GM18867 (cell line): ENCODE results near the gene NLE1.
"Not testable (repeated sequence)": the region's sequence is repeated elsewhere in the genome, so short reads cannot be mapped to it uniquely, and the experiment has no call there.

Experiments
- ATAC-seq: cut with Tn5 transposase; IDR thresholded peaks from one replicate; pipeline ENCODE4 v1.9.1; 2021; ENCODE audit warnings: mild to moderate bottlenecking, moderate library complexity; ENCODE audit not compliant: unreplicated experiment

The NLE1 gene

DNA sequence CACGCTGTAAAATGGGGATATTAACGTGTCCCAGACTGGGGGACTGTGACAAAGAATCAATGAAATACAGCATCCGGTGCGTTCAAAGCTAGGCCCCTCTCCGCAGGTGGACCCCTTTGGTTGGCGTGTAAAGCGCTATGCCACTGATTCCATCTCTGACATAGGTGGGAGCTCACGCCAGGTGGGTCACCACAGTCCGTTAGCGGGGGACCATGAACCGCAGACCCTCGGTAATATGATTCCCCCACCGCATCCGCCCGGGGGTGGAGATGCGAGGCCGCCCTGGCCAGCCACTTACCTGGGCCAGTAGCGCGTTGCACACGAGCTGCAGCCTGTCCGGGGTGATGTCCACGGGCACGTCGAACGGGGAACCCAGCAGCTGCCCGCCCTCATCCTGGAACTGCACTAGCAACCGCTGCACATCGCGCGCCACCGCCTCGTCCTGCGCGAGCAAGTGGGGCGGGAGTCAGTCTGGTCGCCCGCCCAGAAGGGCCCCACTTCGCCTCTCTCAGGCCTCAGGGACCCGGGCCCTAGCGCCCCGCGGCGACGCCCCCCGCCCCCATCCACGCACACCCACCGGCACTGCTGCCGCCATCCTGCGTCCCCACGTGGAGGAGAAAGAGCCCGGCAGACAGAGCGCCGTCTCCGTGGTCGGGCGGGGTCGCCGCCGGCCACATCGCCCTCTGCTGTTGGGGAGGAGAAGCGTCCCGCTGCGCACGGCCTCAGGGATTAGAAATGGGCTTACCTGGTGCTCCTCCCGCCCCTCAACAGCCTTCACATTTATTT lies at the start of gene NLE1:
Gene NLE1 (minus strand): TSS at position 623 of the 786 bp plus-strand sequence. CDS start 28 bp downstream, at position 595.
- ATAC-seq, result peak; percentile 90

DNA sequence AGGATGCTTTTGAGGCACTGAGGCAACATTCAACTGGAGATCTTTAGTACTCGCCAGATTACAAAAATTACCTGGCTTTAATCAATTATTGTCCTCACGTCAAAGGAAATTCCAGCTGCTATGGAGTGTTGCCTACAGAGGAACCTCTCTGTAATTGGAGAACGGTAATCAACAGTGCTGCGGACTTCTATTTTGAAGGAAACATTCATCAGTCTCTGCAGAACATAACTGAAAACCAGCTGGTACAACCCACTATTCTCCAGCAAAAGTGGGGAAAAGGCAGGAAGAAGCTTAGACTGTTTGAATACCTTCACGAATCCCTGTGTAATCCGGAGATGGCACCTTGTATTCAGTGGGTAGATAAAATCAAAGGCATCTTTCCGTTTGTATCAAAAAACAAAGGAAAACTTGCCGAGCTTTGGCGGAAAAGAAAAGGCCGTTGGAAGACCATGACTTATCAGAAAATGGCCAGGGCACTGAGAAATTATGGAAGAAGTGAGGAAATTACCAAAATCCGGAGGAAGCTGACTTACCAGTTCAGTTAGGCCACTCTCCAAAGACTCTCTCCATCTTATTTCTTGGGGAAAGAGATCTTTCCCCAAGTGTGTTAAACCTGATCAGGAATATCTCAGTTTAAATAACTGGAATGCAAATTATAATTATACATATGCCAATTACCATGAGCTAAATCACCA lies 49.0 kb upstream of the NLE1 start:
- no peak for ATAC-seq

DNA sequence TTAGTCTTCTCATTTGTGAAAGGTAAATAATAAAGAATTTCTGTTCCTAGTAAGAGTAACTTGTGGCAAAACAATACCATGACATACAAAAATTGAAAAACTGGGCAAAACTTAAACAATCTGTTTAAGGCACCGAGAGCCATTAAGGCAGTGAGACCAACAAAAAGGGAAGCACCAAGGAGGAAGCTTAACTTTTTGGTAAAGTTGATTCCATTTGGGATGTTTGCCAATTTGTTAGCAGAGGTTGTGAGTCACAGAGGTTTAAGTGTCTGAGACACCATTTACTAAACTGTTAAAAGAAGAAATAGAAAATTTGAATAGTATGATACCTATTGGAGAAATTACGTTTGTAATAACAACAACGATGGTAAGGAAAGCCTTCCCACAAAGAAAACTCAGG lies 47.2 kb upstream of the NLE1 start:
- ATAC-seq, result no peak

DNA sequence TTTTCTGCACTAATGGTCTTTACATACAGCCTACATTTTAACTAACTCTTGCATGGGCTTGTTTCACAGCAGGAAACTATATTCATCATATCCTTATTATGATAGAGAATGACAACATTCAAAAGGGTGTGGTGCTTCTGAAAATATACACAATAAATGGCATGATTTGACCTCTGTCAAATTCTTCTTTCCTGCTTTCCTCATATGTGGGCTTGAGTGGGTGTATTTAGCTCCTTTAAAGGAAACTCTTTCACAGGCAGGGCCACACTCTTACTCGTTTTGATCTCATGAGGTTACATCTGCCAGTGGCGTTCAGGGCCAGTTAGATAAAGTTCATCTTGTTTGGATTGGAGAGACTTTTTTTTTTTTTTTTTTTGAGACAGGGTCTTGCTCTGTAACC lies 46.0 kb upstream of the NLE1 start:
- no peak for ATAC-seq

DNA sequence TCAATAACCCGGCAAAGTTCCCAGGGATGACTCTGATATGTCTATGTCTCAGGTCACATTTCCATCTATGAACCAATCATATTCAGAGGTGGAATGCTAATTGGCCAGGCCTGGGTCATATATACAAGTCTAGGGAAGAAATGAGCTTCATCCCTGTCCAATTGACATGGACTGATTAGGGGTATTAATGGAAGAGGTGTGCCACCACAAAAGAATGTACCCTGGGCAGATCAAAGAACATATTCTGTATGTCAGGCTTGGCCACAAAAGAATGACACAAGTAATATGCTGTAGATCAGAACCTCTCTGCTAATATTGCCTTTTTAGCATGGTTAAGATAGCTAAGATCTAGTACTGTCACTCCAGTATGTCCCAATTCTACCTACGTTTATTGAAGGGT lies 45.4 kb upstream of the NLE1 start:
- no peak for ATAC-seq

DNA sequence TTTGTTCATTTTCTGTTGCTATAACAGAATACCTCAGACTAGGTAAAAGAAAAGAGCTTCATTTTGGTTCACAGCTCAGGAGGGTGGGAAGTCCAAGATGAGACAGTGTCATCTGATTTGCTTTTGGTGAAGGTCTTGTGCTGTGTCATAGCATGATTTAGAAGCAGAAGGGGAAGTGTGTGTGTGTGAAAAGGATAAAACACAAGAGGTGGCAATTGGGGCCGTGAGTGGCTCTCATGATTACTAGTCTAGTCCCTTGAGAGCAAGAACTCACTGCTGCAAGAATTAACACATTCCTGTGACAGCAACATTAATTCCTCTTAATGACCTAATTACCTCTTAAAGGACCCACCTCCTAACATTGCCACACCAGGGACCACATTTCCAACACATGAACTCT lies 43.7 kb upstream of the NLE1 start:
- no peak for ATAC-seq

DNA sequence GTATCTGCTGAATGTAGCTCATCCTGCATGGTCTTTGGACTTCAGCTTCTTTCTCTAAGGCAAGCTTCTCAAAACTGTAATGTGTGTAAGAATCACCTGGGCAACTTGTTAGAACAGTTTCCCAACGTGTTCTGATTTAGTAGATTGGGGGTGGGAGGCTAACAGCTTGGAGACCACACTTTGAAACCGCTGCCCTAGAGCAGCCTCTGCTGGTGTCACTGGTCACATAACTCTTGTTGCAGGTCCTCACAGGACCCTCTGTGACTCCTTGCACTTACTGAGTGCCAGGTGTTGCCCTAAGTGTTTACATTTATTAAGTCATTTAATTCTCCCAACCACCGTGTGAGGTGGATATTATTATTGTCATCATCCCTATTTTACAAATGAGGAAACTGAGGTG lies 42.2 kb upstream of the NLE1 start:
- ATAC-seq, result no peak

DNA sequence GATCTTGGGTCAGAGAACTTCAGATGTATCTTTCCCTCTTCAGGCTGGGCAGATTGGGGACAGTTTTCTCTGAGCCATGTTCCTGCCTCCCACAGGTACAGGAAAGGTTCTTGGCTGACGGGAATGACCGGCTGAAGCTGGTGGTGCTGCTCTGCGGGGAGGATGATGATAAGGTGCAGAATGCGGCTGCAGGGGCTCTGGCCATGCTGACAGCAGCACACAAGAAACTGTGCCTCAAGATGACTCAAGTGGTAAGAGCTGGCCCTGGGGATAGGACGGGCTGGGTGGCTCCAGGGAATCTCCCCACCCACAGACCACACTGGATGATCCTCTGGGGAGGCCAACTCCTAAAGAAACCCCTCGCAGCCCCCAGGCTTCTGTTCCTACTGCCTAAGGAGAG lies 41.2 kb upstream of the NLE1 start:
- ATAC-seq, result no peak

DNA sequence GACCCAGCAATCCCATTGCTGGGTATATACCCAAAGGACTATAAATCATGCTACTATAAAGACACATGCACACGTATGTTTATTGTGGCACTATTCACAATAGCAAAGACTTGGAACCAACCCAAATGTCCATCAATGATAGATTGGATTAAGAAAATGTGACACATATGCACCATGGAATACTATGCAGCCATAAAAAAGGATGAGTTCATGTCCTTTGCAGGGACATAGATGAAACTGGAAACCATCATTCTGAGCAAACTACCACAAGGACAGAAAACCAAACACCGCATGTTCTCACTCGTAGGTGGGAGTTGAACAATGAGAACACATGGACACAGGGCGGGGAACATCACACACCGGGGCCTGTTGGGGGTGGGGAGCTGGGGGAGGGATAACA lies 37.3 kb upstream of the NLE1 start:
- ATAC-seq, result not testable (repeated sequence)

DNA sequence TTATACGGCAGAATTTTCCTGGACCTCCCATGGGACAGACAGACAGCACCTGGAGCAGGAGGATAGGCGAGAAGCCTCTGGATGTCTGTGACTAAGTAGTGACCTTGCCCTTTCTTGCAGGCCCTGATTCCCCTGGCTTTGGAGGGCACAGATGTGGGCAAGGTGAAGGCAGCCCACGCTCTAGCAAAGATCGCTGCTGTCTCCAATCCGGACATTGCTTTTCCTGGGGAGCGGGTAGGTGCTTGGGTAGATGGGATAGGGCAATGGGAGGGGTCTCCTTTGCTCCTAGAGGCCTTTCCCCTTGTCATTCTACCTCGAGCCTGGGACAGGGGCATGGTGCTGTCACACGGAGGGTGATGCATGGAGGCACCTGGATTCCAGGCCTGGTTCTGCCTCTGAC lies 34.8 kb upstream of the NLE1 start:
- ATAC-seq, result no peak

DNA sequence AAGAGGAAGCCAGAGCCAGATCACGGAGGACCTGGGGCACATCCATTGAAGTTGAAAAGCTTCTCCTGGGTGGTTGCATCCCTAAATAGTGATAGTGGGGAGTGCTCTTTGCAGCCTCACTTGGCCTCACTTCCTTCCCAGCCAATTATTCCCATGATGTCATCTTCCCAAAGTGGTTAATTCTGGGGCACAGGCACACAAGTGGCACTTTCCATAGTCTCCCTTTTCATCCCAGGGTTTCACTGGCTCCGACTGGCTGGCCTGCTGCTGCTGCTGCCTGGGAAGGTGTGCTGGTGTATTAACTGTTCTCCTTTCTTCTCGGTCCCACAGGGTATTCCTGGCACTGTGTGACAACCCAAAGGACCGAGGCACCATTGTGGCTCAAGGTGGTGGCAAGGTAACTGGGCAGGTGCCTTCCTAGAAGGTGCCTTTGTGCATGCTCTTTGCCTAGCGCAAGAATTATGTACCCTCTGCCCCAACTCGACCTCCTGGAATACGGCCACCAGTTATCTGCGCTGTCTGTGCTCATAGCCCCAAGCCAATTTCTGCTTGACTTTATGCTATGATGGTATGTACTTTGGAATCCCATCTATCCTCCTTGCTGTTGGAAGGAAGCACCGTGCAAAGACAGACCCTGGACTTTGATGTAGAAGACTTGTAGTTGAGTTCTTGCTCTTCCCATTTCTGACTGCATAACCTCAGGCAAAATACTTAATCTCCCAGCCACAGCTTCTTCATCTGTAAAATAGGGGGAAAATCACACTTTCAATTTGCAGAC lies 33.7 kb upstream of the NLE1 start:
- ATAC-seq, result no peak

DNA sequence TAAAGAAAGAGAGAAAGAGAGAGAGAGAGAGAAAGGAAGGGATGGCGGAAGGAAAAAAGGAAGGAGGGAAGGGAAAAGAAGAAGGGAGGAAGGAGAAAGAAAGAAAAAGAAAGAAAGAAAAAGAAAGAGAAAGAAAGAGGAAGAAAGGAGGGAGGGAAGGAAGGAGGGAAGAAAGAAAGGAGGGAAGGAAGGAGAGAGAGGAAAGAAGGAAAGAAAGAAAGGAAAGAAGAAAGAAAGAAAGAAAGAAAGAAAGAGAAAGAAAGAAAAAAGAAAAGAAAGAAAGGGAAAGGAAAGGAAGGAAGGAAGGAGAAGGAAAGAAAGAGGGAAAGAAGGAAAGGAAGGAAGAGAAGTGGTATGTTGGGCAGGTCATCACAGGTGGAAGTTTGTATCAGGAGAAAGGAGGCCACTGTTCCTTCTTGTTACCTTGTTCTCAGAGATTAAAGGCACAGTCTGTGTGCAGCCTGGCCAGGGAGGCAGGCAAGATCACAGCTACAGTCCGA lies 32.8 kb upstream of the NLE1 start:
- no peak for ATAC-seq

DNA sequence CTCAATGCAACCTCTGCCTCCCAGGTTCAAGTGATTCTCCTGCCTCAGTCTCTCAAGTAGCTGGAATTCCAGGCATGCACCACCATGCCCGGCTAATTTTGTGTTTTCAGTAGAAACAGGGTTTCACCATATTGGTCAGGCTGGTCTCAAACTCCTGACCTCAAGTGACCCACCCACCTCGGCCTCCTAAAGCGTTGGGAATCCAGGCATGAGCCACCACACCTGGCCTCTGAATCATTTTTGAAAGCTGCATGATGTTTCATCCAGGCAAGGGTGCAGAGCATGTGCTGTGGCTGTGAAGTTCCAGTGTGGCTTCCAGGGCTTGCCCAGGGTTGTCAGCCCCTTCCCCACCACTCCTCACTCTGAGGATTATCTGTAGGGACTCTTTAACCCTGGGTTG lies 30.2 kb upstream of the NLE1 start:
- ATAC-seq, result not testable (repeated sequence)

DNA sequence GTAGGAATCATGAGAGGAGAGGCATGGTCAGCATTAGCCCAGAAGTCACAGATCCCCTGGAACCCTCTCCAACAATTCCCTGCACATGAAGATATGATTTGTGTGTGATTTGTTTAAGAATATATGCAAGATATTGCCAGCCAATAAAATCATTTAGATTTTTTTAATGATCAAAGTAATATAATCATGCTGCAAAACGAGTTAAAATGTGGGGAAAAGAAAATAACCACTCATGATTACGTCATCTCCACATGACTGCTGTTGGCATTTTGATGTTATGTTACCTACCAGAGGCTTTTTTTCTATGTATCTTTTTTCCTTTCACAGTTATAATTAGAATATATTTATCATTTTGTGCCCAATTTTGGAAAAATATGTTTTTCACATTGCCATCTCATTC lies 29.7 kb upstream of the NLE1 start:
- no peak for ATAC-seq

DNA sequence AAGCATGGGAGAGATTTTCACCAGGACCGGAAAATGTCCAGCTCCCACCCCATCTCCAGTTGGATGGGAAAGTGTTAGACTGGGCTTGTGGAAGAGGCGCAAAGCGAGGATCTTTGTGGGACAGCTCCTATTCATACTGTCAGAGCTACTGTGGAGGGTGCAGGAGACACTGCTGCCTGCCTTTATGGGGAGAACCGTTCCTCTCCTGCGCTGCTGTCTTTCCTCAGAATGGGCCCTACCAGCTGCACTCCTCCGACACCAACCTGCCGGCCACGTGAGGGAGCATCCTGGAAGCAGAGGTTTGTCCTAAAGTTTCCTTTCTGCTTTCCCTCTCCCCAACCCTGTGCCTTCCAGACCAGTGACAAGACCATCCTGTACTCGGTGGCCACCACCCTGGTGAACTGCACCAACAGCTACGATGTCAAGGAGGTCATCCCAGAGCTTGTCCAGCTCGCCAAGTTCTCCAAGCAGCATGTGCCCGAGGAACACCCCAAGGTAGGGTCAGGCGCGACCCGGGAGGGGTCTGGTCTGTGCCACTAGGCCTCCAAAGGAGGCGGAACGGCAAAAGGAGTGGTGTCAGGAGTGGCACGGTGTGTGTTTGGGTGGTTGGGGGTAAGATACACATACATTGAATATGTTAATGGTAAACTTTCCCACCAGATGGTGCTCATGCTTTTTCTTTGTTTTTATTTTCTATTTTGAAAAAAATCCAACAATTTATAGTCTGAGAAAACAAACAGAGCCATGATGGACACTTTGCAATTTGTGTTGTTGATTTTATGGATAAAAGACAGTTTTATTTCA lies 29.1 kb upstream of the NLE1 start:
- no peak for ATAC-seq

DNA sequence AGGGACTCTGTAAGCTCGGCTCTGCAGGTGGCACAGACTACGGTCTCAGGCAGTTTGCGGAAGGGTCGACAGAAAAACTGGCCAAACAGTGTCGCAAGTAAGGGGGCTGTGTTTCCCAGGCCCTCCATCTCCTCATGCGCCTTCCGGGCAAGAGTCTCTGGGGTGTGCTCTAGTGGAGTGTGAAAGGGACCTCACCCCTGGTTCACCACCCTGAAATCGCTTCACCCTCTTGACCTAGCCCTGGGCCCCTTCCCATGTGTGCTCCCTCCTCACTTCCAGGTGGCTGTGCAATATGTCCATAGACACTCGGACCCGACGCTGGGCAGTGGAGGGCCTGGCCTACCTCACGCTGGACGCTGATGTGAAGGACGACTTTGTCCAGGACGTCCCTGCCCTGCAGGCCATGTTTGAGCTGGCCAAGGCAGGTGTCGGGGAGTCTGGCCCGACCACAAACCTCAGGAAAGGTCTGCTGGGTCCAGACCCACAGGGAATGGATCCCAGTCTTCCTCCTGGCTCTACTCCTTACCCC lies 27.8 kb upstream of the NLE1 start:
- no peak for ATAC-seq

DNA sequence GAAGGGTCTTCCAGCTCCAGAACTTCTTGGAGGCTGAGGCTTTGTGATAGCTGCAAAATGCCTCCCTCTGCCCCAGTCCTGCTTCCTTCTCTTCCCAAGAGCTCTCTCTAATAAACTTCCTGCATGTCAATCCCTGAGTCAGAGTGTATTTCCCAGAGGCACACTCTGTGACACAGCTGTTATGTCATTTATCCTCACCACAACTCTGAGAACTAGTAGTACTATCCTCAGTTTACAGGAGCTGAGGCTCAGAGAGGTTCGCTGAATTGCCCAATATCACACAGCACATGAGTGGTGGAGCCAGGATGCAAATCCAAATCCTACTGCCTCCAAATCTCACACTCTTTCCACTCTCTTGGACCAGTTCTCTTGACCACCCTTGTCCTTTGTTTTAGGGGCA lies 25.6 kb upstream of the NLE1 start:
- no peak for ATAC-seq

DNA sequence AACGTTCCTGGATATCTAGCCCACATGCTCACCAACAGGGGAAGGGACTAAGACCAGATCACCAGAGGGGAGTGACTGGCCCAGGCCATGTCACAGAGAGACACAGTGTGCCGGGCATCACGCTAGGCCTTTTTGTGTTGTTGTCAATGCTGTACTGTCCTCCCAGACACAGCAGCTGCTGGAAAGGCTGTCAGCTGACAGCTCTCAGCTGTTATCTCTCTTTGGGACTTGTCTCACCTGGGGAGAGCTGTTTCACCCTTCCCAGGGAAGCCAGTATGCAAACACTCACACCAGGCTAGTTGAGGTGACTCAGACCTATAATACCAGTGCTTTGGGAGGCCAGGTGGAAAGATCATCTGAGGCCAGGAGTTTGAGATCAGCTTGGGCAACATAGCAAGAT lies 24.9 kb upstream of the NLE1 start:
- no peak for ATAC-seq

DNA sequence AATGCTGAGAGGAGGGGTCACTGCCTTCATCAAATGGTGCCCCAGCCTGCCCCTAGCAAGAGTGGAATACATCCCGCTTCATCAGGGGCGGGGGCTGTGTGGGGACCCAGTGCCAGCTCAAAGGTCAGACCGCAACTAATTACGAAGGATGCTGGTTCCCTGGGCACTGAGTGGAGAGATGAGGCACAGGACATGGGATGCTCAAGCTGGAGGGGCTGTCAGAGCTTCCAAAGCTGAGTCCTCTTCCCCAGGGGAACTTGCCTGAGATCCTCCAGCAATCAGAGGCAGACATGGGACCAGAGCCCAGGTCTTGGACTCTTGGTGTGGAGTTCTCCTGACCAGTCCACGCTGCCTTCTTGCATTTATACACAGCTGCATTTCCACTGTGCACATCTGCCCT lies 24.4 kb upstream of the NLE1 start:
- no peak for ATAC-seq

DNA sequence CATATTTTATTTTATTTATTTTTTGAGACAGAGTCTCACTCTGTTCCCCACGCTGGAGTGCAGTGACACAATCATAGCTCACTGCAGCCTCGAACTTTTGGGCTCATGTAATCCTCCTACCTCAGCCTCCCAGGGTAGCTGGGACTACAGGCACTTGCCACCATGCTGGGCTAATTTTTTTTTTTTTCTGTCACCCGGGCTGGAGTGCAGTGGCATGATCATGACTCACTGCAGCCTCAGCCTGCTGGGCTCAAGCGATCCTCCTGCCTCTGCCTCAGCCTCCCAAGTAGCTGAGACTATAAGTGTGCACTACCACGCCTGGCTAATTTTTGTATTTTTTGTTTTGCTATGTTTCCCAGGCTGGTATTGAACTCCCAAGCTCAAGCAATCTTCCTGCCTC lies 22.6 kb upstream of the NLE1 start:
- ATAC-seq, result no peak

DNA sequence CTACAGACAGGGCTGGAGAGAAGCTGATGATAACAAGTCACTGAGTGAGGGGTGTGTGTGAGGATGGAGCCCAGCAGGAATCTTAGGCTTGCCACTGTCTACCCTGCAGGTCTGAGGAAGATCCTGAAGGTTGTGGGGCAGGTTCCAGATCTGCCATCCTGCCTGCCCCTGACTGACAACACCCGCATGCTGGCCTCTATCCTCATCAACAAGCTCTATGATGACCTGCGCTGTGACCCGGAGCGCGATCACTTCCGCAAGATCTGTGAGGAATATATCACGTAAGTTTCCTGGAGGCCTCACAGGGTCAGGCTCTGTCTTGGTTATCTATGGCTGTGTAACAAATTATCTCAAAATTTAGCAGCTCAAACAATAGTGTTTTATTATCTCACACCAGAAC lies 21.8 kb upstream of the NLE1 start:
- no peak for ATAC-seq
